SH-SY5Y (cell line): ENCODE measurements around the gene TCEAL1.

Source experiments
- GATA2 ChIP-seq: IDR thresholded peaks from 2 replicates; pipeline ENCODE4 v1.6.1; 2011; ENCODE audit warnings: mild to moderate bottlenecking, low read depth, low read length
- GATA3 ChIP-seq: IDR thresholded peaks from 2 replicates; pipeline ENCODE4 v1.6.1; 2011; ENCODE audit warnings: low read depth, mild to moderate bottlenecking, low read length, moderate library complexity

DNA sequence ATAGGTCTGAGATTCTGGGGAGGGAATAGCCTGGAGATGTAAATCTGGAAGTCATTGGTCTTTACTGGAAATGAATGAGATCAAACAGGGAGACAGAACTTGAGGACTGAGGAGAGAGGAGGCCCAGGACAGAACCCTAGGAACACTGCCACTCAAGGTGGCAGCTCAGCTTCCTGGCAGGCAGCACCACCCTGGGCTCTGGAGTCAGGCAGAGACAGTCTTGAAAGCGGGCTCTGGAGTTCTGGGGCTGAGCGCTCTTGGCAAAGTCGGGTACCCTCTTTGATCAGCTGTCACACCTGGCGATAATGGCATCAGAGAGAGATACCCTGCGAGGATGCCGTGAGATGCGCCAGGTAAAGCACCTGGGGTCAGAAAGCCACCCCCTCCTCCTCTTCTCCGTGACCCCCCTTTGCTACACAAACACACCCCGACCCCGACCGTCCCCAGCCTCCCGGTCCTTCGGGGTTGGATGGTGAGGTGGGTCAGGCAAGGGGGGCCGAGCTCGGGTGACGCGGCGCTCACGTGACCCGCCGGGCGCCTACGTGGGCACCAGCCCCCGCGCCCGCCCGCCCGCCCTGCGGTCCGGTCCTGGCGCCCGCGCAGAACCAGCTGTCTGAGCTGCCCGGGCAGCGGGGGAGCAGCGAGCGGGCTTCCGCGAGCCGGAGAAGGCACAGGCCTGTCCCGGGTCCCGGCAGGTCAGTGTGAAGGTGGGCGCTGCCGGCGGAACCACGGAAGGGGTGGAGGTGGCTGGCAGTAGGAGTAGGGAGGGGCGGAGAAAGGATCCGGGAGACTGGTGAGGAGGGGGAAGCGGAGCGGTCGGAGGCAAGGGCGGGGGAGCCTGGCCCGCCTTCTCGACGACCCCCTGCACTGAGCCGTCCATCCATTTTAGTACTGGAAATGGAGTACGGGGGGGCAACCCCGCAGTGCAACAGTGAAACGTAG lies 21.1 kb upstream of the TCEAL1 start, which contains the start of gene TCEAL3:
- TF ChIP-seq GATA3 (no peak), GATA2 (no peak)
